Endothelial cell of umbilical vein (primary cell): ENCODE data around the gene JUP. TPM values are rescaled to one million over a fixed set of nuclear protein-coding genes. Genes with fewer than 3 reads are reported as not detected.

Experiments
- BruUV-seq: library from RNA; stranded (reverse); fragments of 400-500 nt; replicated peaks from 2 replicates; lab custom pipeline; 2021; lab: Mats Ljungman, UMichigan
- CTCF ChIA-PET: fragments of 300-600, 350-600 bp; sonication (Branson Sonifier 250); formaldehyde crosslinking; loops from one replicate; lab custom pipeline; 2021; ENCODE audit warnings: antibody characterized with exemption, inconsistent platforms; lab: Charles Lee
- POLR2A ChIA-PET: fragments of 300-600, 350-600 bp; sonication (Branson Sonifier 250); formaldehyde crosslinking; loops from one replicate; lab custom pipeline; 2021; ENCODE audit warnings: antibody characterized with exemption, inconsistent platforms; lab: Charles Lee
- DNase-seq: peaks from one replicate; pipeline ENCODE4 v3.0.0-alpha.2; 2011; ENCODE audit warnings: low read depth, low spot score
- FAIRE-seq: peaks from 2 replicates; lab custom pipeline; 2011; peaks lifted over from hg19 to GRCh38; lab: Jason Lieb, UNC
- H2AFZ ChIP-seq: 2 replicates; pipeline ENCODE4 v1.6.0; 2012; ENCODE audit warnings: low read depth, low read length, control low read depth, inconsistent platforms
- H3K27ac ChIP-seq: 2 replicates; pipeline ENCODE4 v1.5.1; 2011; ENCODE audit warnings: low read depth, mild to moderate bottlenecking, control low read depth, low read length, moderate library complexity; ENCODE audit not compliant: insufficient read depth
- H3K27me3 ChIP-seq, 2 experiments: 2 replicates each; pipeline versions ENCODE4 v1.6.0 to v1.6.1; 2011; ENCODE audit warnings: low read length in 2 of 2, mixed read lengths in 1 of 2; ENCODE audit not compliant: control insufficient read depth in 2 of 2, insufficient read depth in 2 of 2
- H3K36me3 ChIP-seq, 2 experiments: 2 replicates in 1 of 2; 3 replicates in 1 of 2; pipeline ENCODE4 v1.5.1; 2011; ENCODE audit warnings: low read length in 2 of 2, mild to moderate bottlenecking in 1 of 2, moderate library complexity in 1 of 2; ENCODE audit not compliant: control insufficient read depth in 2 of 2, insufficient read depth in 2 of 2; ENCODE audit errors: extremely low read depth in 1 of 2
- H3K4me1 ChIP-seq: 3 replicates; pipeline ENCODE4 v1.5.1; 2011; ENCODE audit warnings: mild to moderate bottlenecking, low read length; ENCODE audit not compliant: control insufficient read depth, insufficient read depth; ENCODE audit errors: extremely low read depth
- H3K4me2 ChIP-seq: 2 replicates; pipeline ENCODE4 v1.6.1; 2011; ENCODE audit warnings: low read length, control low read depth, mixed read lengths; ENCODE audit not compliant: insufficient read depth
- H3K4me3 ChIP-seq, 3 experiments: fragments of 200-600 bp in 1 of 3; sonication (generic), shearing (Covaris generic) in 1 of 3; replicated peaks in 1 of 3; 2 replicates each; pipeline ENCODE4 v1.5.1; 2011 to 2016; ENCODE audit warnings: control low read depth in 3 of 3, low read length in 3 of 3, mild to moderate bottlenecking in 2 of 3, inconsistent platforms in 1 of 3, low read depth in 1 of 3, moderate library complexity in 1 of 3; ENCODE audit not compliant: insufficient read depth in 1 of 3
- H3K79me2 ChIP-seq: 2 replicates; pipeline ENCODE4 v1.6.0; 2012; ENCODE audit warnings: low read length, inconsistent platforms; ENCODE audit not compliant: control insufficient read depth, insufficient read depth
- H3K9ac ChIP-seq: replicated peaks from 2 replicates; pipeline ENCODE3; 2011; ENCODE audit warnings: low read length, control low read depth; ENCODE audit not compliant: insufficient read depth; ENCODE audit errors: extremely low read depth
- H3K9me1 ChIP-seq: replicated peaks from 3 replicates; pipeline ENCODE4 v1.6.0; 2011; ENCODE audit warnings: mild to moderate bottlenecking, low read length; ENCODE audit not compliant: control insufficient read depth, insufficient read depth; ENCODE audit errors: extremely low read depth
- H3K9me3 ChIP-seq: replicated peaks from 2 replicates; pipeline ENCODE4 v1.5.1; 2012; ENCODE audit warnings: low read length, inconsistent platforms; ENCODE audit not compliant: control insufficient read depth, insufficient read depth
- H4K20me1 ChIP-seq: replicated peaks from 2 replicates; pipeline ENCODE3; 2011; ENCODE audit warnings: mild to moderate bottlenecking, low read length; ENCODE audit not compliant: control insufficient read depth, insufficient read depth; ENCODE audit errors: extremely low read depth
- EZH2 ChIP-seq: IDR thresholded peaks from 2 replicates; pipeline ENCODE4 v1.6.1; 2012; ENCODE audit warnings: borderline replicate concordance, low read depth, mild to moderate bottlenecking, moderate library complexity, low read length, inconsistent platforms; ENCODE audit not compliant: severe bottlenecking
- FOS ChIP-seq: IDR thresholded peaks from 2 replicates; pipeline ENCODE4 v1.6.1; 2011; ENCODE audit warnings: mild to moderate bottlenecking, low read length, moderate library complexity, borderline replicate concordance; ENCODE audit not compliant: insufficient read depth
- GATA2 ChIP-seq: IDR thresholded peaks from 2 replicates; pipeline ENCODE4 v1.7.0; 2011; ENCODE audit warnings: low read depth, mild to moderate bottlenecking, moderate library complexity, mixed read lengths, low read length; ENCODE audit not compliant: insufficient read length, insufficient read depth
- JUN ChIP-seq: IDR thresholded peaks from 2 replicates; pipeline ENCODE4 v1.6.1; 2011; ENCODE audit warnings: borderline replicate concordance, low read depth; ENCODE audit not compliant: insufficient read length, insufficient read depth
- MYC ChIP-seq: IDR thresholded peaks from one replicate; pipeline ENCODE4 v1.6.1; 2011; ENCODE audit warnings: mild to moderate bottlenecking, low read depth, low read length
- POLR2A ChIP-seq: IDR thresholded peaks from 2 replicates; pipeline ENCODE4 v1.6.1; 2012; ENCODE audit warnings: low read depth, mild to moderate bottlenecking, control low read depth, low read length
- POLR2AphosphoS5 ChIP-seq: IDR thresholded peaks from 2 replicates; pipeline ENCODE4 v1.6.1; 2012; ENCODE audit warnings: low read depth, mild to moderate bottlenecking, control low read depth, low read length, moderate library complexity; ENCODE audit not compliant: insufficient read depth
- dilution Hi-C: fragments of 300-500 bp; cut with MboI; formaldehyde crosslinking; loops from one replicate; pipeline ENCODE4 v1.15.0; 2019; ENCODE audit warnings: low sequenced_read_pairs; ENCODE audit not compliant: extremely low pct_ligation_motif_present
- intact Hi-C: fragments of 100-400 bp; cut with micrococcal nuclease; formaldehyde crosslinking; loops from one replicate; pipeline ENCODE4 v1.10.0; 2022
- polyA plus RNA-seq, 4 experiments: library from polyadenylated mRNA; depleted of rRNA in 3 of 4; stranded (reverse) in 3 of 4; unstranded in 1 of 4; fragments of >200 nt; gene quantifications; 2 replicates each; pipeline versions ENCODE4 v1.2.1 to v1.2.3, GENCODE V29; 2011 to 2012; ENCODE audit warnings: missing spikeins in 1 of 4
- total RNA-seq: library from RNA; stranded (reverse); gene quantifications from 2 replicates; pipeline ENCODE4 v1.2.3, GENCODE V29; 2021
- TF ChIP-seq, protein P1 (sequence below), 2 donors: IDR thresholded peaks; 1 replicate in 1 of 2; 2 replicates in 1 of 2; pipeline ENCODE4 v1.5.1; 2011; ENCODE audit warnings: low read length in 2 of 2, mild to moderate bottlenecking in 2 of 2, moderate library complexity in 2 of 2, control low read depth in 1 of 2, inconsistent platforms in 1 of 2, low read depth in 1 of 2; ENCODE audit not compliant: insufficient read depth in 1 of 2; ENCODE audit errors: extremely low read depth in 1 of 2
- TF ChIP-seq, protein P2 (sequence below): IDR thresholded peaks from 2 replicates; pipeline ENCODE4 v1.6.1; 2011; ENCODE audit not compliant: insufficient read depth, insufficient read length

JUP gene
- total and polyA plus RNA-seq, 2 donors (not counting 3 experiments of a cell fraction or from before 2014, with no cell fraction given) = 98.0 to 171 TPM

DNA sequence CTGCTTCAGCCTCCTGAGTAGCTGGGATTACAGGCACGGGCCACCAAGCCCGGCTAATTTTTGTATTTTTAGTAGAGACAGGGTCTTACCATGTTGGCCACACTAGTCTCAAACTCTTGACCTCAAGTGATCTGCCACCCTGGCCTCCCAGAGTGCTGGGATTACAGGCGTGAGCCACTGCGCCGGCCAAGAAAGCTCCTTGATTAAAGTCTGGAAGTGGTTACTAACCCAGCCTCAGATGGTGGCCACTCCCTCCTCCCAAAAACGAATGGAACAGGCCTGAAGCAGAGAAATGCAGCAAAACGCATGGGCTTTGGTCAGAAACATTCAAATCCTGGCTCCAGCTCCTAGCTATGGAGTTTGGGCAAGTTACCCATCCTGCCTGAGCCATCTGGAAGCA, 37.6 kb upstream of the JUP start:
- Histone ChIP-seq H3K27ac (no peak overlapping the region), H3K4me3 (no peak overlapping the region), H2AFZ (no peak overlapping the region), H3K27me3 (no peaks in the 10 kb centered on the region), H3K9me3 (no peaks in the 10 kb centered on the region), H3K4me1 (no peaks in the 10 kb centered on the region), H3K9me1 (no peaks in the 10 kb centered on the region), H4K20me1 (no peaks in the 10 kb centered on the region), H3K79me2 (no peaks in the 10 kb centered on the region), H3K4me2 (no peak overlapping the region), H3K36me3 (peaks cover 8 to 23% of the 10 kb centered on the region in 2 experiments), H3K9ac (no peak overlapping the region)
- no TSS peak for BruUV-seq
- FAIRE-seq (no peak), DNase-seq (no peak)
- ChIA-PET POLR2A (no interaction called here), CTCF (interaction anchor here (0.6 to 1.4 kb wide), 3 partner anchors 22 to 86 kb away, joined by 3 to 4 read pairs (median 3); partner anchors contain the start of gene KLHL11)
- dilution Hi-C loops = no loop called here
- intact Hi-C loops = no loop called here
- TF ChIP-seq MYC (no peak), POLR2A (no peak), EZH2 (no peak), POLR2AphosphoS5 (no peak), JUN (no peak), FOS (no peak), GATA2 (no peak)
- TF ChIP-seq, protein P1, sequence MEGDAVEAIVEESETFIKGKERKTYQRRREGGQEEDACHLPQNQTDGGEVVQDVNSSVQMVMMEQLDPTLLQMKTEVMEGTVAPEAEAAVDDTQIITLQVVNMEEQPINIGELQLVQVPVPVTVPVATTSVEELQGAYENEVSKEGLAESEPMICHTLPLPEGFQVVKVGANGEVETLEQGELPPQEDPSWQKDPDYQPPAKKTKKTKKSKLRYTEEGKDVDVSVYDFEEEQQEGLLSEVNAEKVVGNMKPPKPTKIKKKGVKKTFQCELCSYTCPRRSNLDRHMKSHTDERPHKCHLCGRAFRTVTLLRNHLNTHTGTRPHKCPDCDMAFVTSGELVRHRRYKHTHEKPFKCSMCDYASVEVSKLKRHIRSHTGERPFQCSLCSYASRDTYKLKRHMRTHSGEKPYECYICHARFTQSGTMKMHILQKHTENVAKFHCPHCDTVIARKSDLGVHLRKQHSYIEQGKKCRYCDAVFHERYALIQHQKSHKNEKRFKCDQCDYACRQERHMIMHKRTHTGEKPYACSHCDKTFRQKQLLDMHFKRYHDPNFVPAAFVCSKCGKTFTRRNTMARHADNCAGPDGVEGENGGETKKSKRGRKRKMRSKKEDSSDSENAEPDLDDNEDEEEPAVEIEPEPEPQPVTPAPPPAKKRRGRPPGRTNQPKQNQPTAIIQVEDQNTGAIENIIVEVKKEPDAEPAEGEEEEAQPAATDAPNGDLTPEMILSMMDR (IDR thresholded peaks at IDR 0.05; ENCODE audit: extremely low read depth in 1 of 2, insufficient read depth in 1 of 2, low read depth in 1 of 2, low read length in 2 of 2) = no peak
- TF ChIP-seq, protein P2, sequence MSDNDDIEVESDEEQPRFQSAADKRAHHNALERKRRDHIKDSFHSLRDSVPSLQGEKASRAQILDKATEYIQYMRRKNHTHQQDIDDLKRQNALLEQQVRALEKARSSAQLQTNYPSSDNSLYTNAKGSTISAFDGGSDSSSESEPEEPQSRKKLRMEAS = no peak
